OCI-LY1 (cell line): Measurements from ENCODE around the gene HDDC2.

Experiments
- EZH2 ChIP-seq: fragments of 200-600 bp; sonication (generic), shearing (Covaris generic); IDR thresholded peaks from 2 replicates; pipeline ENCODE4 v1.8.0; 2017; ENCODE audit warnings: borderline replicate concordance, mixed run types, mild to moderate bottlenecking, antibody characterized with exemption, low read length, moderate library complexity, mixed read lengths
- TF ChIP-seq, protein P1 (sequence below): fragments of 200-600 bp; sonication (generic), shearing (Covaris generic); IDR thresholded peaks from 2 replicates; pipeline ENCODE4 v1.5.1; 2017; ENCODE audit warnings: mild to moderate bottlenecking, antibody characterized with exemption, low read length, moderate library complexity, mixed read lengths

DNA sequence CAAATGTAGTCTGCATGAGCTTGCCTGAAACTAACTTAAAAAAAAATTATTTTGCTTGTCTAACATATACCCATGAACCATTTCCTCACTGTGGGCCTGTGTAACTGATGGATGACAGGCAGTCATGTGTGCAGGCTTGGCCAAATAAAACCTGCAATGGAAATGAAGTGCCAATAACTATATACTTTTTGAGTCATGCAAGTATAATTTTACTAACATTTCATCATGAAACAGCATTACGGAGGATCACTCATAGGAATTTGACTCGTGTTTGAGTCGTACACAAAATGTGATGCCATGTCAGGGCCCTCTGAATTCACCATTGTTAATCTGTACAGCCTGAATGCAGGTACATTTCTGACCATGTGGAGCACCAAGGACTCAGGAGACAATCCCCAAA lies 46.6 kb downstream of the HDDC2 start:
- TF ChIP-seq, protein P1, sequence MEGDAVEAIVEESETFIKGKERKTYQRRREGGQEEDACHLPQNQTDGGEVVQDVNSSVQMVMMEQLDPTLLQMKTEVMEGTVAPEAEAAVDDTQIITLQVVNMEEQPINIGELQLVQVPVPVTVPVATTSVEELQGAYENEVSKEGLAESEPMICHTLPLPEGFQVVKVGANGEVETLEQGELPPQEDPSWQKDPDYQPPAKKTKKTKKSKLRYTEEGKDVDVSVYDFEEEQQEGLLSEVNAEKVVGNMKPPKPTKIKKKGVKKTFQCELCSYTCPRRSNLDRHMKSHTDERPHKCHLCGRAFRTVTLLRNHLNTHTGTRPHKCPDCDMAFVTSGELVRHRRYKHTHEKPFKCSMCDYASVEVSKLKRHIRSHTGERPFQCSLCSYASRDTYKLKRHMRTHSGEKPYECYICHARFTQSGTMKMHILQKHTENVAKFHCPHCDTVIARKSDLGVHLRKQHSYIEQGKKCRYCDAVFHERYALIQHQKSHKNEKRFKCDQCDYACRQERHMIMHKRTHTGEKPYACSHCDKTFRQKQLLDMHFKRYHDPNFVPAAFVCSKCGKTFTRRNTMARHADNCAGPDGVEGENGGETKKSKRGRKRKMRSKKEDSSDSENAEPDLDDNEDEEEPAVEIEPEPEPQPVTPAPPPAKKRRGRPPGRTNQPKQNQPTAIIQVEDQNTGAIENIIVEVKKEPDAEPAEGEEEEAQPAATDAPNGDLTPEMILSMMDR: no peak
- no peak for TF ChIP-seq EZH2
